A549 (cell line): ENCODE measurements around the gene CLSTN2. TPM values are rescaled to one million over a fixed set of nuclear protein-coding genes. Genes with fewer than 3 reads are reported as not detected.

ENCODE experiments used
- ATAC-seq, 2 experiments: fragments of 200-7000 bp in 1 of 2; fragments of >200 bp in 1 of 2; cut with Nextera tagmentation in 1 of 2; cut with Tn5 transposase in 1 of 2; 3 replicates each; pipeline versions ENCODE4 v1.8.0 to v1.9.1; 2018 to 2020; ENCODE audit warnings: mild to moderate bottlenecking in 1 of 2, moderate library complexity in 1 of 2
- CTCF ChIA-PET: fragments of 300-600 bp; sonication (Branson Sonifier 250); formaldehyde crosslinking; extraction: SDS; loops from one replicate; lab custom pipeline; 2021; ENCODE audit warnings: antibody characterized with exemption, inconsistent platforms; lab: Yijun Ruan, JAX
- POLR2A ChIA-PET: fragments of 350-600 bp; formaldehyde crosslinking; extraction: SDS; loops from one replicate; lab custom pipeline; 2021; ENCODE audit warnings: antibody characterized with exemption, inconsistent platforms; lab: Yijun Ruan, JAX
- DNase-seq, 2 experiments: peaks; one replicate each; pipeline versions ENCODE4 v3.0.0 to v3.0.0-alpha.2; 2011 to 2016; ENCODE audit warnings: low read depth in 1 of 2, low spot score in 1 of 2
- FAIRE-seq: peaks from 2 replicates; lab custom pipeline; 2011; peaks lifted over from hg19 to GRCh38; lab: Jason Lieb, UNC
- H3K27ac ChIP-seq, 2 experiments: fragments of >200 bp; sonication (Bioruptor Twin); formaldehyde crosslinking; 3 replicates each; pipeline ENCODE4 v1.5.1; 2016 to 2017
- H3K4me1 ChIP-seq: fragments of >200 bp; sonication (Bioruptor Twin); formaldehyde crosslinking; 3 replicates; pipeline ENCODE4 v1.6.1; 2016
- H3K4me2 ChIP-seq: fragments of >200 bp; sonication (Bioruptor Twin); formaldehyde crosslinking; 3 replicates; pipeline ENCODE4 v1.6.1; 2016
- H3K4me3 ChIP-seq: fragments of >200 bp; sonication (Bioruptor Twin); formaldehyde crosslinking; 3 replicates; pipeline ENCODE4 v1.5.1; 2016
- H3K9me3 ChIP-seq: fragments of >200 bp; sonication (Bioruptor Twin); formaldehyde crosslinking; 3 replicates; pipeline ENCODE4 v1.6.1; 2016
- BHLHE40 ChIP-seq: IDR thresholded peaks from 2 replicates; pipeline ENCODE4 v1.6.1; 2012; ENCODE audit warnings: low read depth, low read length, inconsistent platforms
- CBX2 ChIP-seq: fragments of 200-600 bp; sonication (generic); IDR thresholded peaks from 2 replicates; pipeline ENCODE4 v1.6.1; 2016; ENCODE audit warnings: low read depth, mild to moderate bottlenecking, borderline replicate concordance
- CEBPB ChIP-seq, 2 experiments: fragments of >200 bp in 1 of 2; sonication (Bioruptor Twin) in 1 of 2; formaldehyde crosslinking in 1 of 2; IDR thresholded peaks; 2 replicates each; pipeline ENCODE4 v1.6.1; 2012 to 2016
- CHD4 ChIP-seq: fragments of 200-600 bp; sonication (generic); IDR thresholded peaks from 2 replicates; pipeline ENCODE4 v1.6.1; 2016; ENCODE audit warnings: antibody characterized with exemption, mild to moderate bottlenecking, borderline replicate concordance
- FOSB ChIP-seq: fragments of 250-450 bp; sonication (Bioruptor Pico); IDR thresholded peaks from 2 replicates; pipeline ENCODE4 v1.5.0; 2020; ENCODE audit warnings: mild to moderate bottlenecking, moderate library complexity
- HEYL ChIP-seq: fragments of 250-450 bp; sonication (Bioruptor Pico); IDR thresholded peaks from 2 replicates; pipeline ENCODE4 v1.8.0; 2021; ENCODE audit warnings: mild to moderate bottlenecking, moderate library complexity
- JUNB ChIP-seq: fragments of >200 bp; sonication (Bioruptor Twin); formaldehyde crosslinking; IDR thresholded peaks from 2 replicates; pipeline ENCODE4 v1.6.1; 2016
- KDM1A ChIP-seq: fragments of 200-600 bp; sonication (generic); IDR thresholded peaks from 2 replicates; pipeline ENCODE4 v1.6.1; 2016; ENCODE audit warnings: low read depth, mild to moderate bottlenecking
- KDM5A ChIP-seq: fragments of 200-600 bp; sonication (generic); IDR thresholded peaks from 2 replicates; pipeline ENCODE4 v1.6.1; 2016; ENCODE audit warnings: antibody characterized with exemption, mild to moderate bottlenecking
- MAZ ChIP-seq: fragments of 150-350 bp; IDR thresholded peaks from 2 replicates; pipeline ENCODE4 v1.6.1; 2014; ENCODE audit warnings: antibody characterized with exemption, low read depth, low read length, borderline replicate concordance
- MYC ChIP-seq: IDR thresholded peaks from 2 replicates; pipeline ENCODE4 v1.6.1; 2012; ENCODE audit warnings: mild to moderate bottlenecking, inconsistent platforms, low read length, improper control_type of control experiment, borderline replicate concordance
- NPAS2 ChIP-seq: fragments of 250-450 bp; sonication (Bioruptor Pico); IDR thresholded peaks from 2 replicates; pipeline ENCODE4 v1.8.0; 2022; ENCODE audit warnings: mild to moderate bottlenecking, moderate library complexity, borderline replicate concordance
- POLR2A ChIP-seq: IDR thresholded peaks from 2 replicates; pipeline ENCODE4 v1.6.1; 2012; ENCODE audit warnings: mild to moderate bottlenecking, low read length
- RCOR1 ChIP-seq: fragments of 150-350 bp; IDR thresholded peaks from 2 replicates; pipeline ENCODE4 v1.6.1; 2014; ENCODE audit warnings: antibody characterized with exemption, low read length, low read depth
- RFX5 ChIP-seq: fragments of 450-650 bp; IDR thresholded peaks from 2 replicates; pipeline ENCODE4 v1.7.1; 2014; ENCODE audit warnings: antibody characterized with exemption, mild to moderate bottlenecking, moderate library complexity
- RNF2 ChIP-seq: fragments of 200-600 bp; sonication (generic); IDR thresholded peaks from 2 replicates; pipeline ENCODE4 v1.6.1; 2016; ENCODE audit warnings: low read depth, mild to moderate bottlenecking, antibody characterized with exemption, moderate library complexity, borderline replicate concordance
- SREBF2 ChIP-seq: fragments of 450-650 bp; IDR thresholded peaks from 2 replicates; pipeline ENCODE4 v1.6.1; 2014; ENCODE audit warnings: mild to moderate bottlenecking, moderate library complexity
- ZC3H11A ChIP-seq: fragments of 450-650 bp; IDR thresholded peaks from 2 replicates; pipeline ENCODE4 v1.6.1; 2014; ENCODE audit warnings: antibody characterized with exemption, mild to moderate bottlenecking
- WGBS: methylation state at CpG from one replicate; pipeline ENCODE4 v1.1.6; 2017; ENCODE audit errors: missing lambda C conversion rate; 5-methylcytosine and 5-hydroxymethylcytosine counted together
- polyA plus RNA-seq, 4 experiments: library from polyadenylated mRNA; depleted of rRNA in 3 of 4; stranded (reverse); fragments of >200 nt; fragmentation: RNase III in 1 of 4; extraction: RNeasy Plus Mini Kit Qiagen cat#74134 plus additional on column Dnase treatment in 1 of 4; gene quantifications; 2 replicates in 3 of 4; 3 replicates in 1 of 4; pipeline ENCODE4 v1.2.3, GENCODE V29; 2011 to 2017
- TF ChIP-seq, protein P1 (sequence below): IDR thresholded peaks from 2 replicates; pipeline ENCODE4 v1.6.1; 2012; ENCODE audit warnings: low read depth, borderline replicate concordance
- TF ChIP-seq, protein P2 (sequence below): fragments of 450-650 bp; IDR thresholded peaks from 2 replicates; pipeline ENCODE4 v1.6.1; 2014; ENCODE audit warnings: antibody characterized with exemption
- TF ChIP-seq, protein P3 (sequence below): fragments of 150-350 bp; IDR thresholded peaks from 2 replicates; pipeline ENCODE4 v1.6.1; 2014; ENCODE audit warnings: low read depth, mild to moderate bottlenecking, low read length
- TF ChIP-seq, protein P4 (sequence below): fragments of 200-600 bp; sonication (generic); IDR thresholded peaks from 2 replicates; pipeline ENCODE4 v1.6.1; 2016; ENCODE audit warnings: antibody characterized with exemption, mild to moderate bottlenecking, moderate library complexity
- TF ChIP-seq, protein P5 (sequence below): fragments of >200 bp; sonication (Bioruptor Twin); formaldehyde crosslinking; IDR thresholded peaks from 3 replicates; pipeline ENCODE4 v1.6.1; 2016
- TF ChIP-seq, protein P6 (sequence below): fragments of >200 bp; sonication (Bioruptor Twin); formaldehyde crosslinking; IDR thresholded peaks from 2 replicates; pipeline ENCODE4 v1.6.1; 2016
- TF ChIP-seq, protein P7 (sequence below): IDR thresholded peaks from 2 replicates; pipeline ENCODE4 v1.6.1; 2012
- TF ChIP-seq, protein P8 (sequence below): fragments of 250-450 bp; sonication (Bioruptor Pico); IDR thresholded peaks from 2 replicates; pipeline ENCODE4 v1.5.0; 2020; ENCODE audit warnings: low read depth, mild to moderate bottlenecking, moderate library complexity

CLSTN2 gene
- polyA plus RNA-seq, 2 of the 4 experiments (the other 2 are of a cell fraction): 0.03 to 0.04 TPM

DNA sequence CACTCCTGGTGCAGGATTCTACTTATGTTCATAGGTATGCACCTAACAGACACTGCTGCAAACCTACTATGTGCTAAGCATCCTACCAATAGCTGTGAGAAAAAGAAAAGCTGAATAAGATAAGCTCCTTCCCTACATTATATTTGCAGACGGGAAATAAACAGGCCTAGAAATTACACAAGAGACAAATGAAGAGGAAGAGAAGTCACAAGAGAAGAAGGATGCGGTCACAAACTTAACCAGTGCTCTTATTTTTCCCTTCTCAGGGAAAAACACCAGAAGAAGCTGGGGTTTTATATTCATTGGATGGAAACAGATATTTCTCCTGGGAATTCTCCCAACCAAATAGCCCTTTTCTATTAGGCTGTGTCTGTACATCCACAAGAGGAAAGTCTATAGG is 633.1 kb downstream of the CLSTN2 start:
- no peaks in the 10 kb centered on the region for H3K4me1 ChIP-seq
- TF ChIP-seq, protein P1, sequence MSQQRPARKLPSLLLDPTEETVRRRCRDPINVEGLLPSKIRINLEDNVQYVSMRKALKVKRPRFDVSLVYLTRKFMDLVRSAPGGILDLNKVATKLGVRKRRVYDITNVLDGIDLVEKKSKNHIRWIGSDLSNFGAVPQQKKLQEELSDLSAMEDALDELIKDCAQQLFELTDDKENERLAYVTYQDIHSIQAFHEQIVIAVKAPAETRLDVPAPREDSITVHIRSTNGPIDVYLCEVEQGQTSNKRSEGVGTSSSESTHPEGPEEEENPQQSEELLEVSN: no peak
- no peak for TF ChIP-seq FOSB (CRISPR knock-in tag)
- no peak for TF ChIP-seq RNF2
- TF ChIP-seq JUNB: no peak
- TF ChIP-seq NPAS2 (CRISPR knock-in tag): no peak
- TF ChIP-seq RFX5: no peak
- TF ChIP-seq BHLHE40: no peak
- TF ChIP-seq, protein P2, sequence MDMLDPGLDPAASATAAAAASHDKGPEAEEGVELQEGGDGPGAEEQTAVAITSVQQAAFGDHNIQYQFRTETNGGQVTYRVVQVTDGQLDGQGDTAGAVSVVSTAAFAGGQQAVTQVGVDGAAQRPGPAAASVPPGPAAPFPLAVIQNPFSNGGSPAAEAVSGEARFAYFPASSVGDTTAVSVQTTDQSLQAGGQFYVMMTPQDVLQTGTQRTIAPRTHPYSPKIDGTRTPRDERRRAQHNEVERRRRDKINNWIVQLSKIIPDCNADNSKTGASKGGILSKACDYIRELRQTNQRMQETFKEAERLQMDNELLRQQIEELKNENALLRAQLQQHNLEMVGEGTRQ: no peak
- TF ChIP-seq KDM1A: no peak
- no peak for TF ChIP-seq CHD4
- no peak for TF ChIP-seq MAZ
- no peak for TF ChIP-seq RCOR1
- no peak for TF ChIP-seq ZC3H11A
- TF ChIP-seq SREBF2: no peak
- TF ChIP-seq POLR2A: no peak
- ChIA-PET POLR2A (no interaction called here), CTCF (no interaction called here)
- H3K4me3 ChIP-seq: no peak overlapping the region
- WGBS: 39% methylated on average over 2 of the region's 2 CpGs
- FAIRE-seq (no peak), DNase-seq (no peak), ATAC-seq (no peak)
- no peak overlapping the region for H3K4me2 ChIP-seq
- H3K9me3 ChIP-seq: no peaks in the 10 kb centered on the region
- H3K27ac ChIP-seq: no peak overlapping the region

DNA sequence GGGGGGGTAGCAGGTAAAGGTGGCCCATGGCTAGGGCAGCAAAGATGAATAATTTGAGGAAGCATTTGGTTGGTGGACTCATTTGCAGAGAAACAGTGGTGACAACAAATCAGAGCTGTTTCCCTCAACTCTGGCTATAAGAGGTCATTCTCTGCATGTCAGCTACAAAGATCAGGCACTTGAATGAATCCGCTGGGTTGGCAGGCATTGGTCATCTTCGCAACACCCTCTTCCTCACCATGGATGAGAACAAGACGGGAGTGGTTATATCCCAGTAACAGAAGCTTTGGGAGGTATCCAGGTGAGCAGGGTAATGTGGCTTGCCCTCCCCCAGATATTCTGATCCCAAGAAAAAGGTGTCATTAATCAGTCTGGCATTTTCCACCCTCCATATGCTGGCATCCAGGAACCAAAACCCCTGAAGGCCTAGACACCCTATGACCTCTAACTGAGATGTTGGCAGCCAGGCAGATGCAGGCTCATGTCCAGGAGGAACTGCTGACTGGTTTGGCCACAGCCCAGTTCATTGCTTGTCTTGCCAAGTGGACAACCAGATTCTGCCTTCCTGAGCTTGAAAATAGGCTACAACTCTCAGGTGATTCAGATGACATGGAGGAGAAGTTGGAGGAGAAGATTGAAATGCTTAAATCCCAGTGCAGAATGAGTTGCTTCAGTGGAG is 634.0 kb downstream of the CLSTN2 start:
- ATAC-seq (no peak), DNase-seq (no peak), FAIRE-seq (no peak)
- POLR2A ChIA-PET: no interaction called here
- Histone ChIP-seq H3K4me1 (no peaks in the 10 kb centered on the region), H3K4me3 (no peak overlapping the region), H3K4me2 (no peak overlapping the region), H3K9me3 (no peaks in the 10 kb centered on the region), H3K27ac (no peak overlapping the region)
- WGBS: 22% methylated on average over 3 of the region's 3 CpGs
- CTCF ChIA-PET: no interaction called here
- TF ChIP-seq POLR2A (no peak), KDM5A (no peak), CBX2 (no peak), KDM1A (no peak), MYC (no peak), BHLHE40 (no peak), HEYL (CRISPR knock-in tag) (no peak), NPAS2 (CRISPR knock-in tag) (no peak), CEBPB (IDR thresholded peaks at IDR 0.05) (no peak)
- TF ChIP-seq, protein P3, sequence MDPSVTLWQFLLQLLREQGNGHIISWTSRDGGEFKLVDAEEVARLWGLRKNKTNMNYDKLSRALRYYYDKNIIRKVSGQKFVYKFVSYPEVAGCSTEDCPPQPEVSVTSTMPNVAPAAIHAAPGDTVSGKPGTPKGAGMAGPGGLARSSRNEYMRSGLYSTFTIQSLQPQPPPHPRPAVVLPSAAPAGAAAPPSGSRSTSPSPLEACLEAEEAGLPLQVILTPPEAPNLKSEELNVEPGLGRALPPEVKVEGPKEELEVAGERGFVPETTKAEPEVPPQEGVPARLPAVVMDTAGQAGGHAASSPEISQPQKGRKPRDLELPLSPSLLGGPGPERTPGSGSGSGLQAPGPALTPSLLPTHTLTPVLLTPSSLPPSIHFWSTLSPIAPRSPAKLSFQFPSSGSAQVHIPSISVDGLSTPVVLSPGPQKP: no peak
- TF ChIP-seq, protein P4, sequence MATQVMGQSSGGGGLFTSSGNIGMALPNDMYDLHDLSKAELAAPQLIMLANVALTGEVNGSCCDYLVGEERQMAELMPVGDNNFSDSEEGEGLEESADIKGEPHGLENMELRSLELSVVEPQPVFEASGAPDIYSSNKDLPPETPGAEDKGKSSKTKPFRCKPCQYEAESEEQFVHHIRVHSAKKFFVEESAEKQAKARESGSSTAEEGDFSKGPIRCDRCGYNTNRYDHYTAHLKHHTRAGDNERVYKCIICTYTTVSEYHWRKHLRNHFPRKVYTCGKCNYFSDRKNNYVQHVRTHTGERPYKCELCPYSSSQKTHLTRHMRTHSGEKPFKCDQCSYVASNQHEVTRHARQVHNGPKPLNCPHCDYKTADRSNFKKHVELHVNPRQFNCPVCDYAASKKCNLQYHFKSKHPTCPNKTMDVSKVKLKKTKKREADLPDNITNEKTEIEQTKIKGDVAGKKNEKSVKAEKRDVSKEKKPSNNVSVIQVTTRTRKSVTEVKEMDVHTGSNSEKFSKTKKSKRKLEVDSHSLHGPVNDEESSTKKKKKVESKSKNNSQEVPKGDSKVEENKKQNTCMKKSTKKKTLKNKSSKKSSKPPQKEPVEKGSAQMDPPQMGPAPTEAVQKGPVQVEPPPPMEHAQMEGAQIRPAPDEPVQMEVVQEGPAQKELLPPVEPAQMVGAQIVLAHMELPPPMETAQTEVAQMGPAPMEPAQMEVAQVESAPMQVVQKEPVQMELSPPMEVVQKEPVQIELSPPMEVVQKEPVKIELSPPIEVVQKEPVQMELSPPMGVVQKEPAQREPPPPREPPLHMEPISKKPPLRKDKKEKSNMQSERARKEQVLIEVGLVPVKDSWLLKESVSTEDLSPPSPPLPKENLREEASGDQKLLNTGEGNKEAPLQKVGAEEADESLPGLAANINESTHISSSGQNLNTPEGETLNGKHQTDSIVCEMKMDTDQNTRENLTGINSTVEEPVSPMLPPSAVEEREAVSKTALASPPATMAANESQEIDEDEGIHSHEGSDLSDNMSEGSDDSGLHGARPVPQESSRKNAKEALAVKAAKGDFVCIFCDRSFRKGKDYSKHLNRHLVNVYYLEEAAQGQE: no peak
- TF ChIP-seq, protein P5, sequence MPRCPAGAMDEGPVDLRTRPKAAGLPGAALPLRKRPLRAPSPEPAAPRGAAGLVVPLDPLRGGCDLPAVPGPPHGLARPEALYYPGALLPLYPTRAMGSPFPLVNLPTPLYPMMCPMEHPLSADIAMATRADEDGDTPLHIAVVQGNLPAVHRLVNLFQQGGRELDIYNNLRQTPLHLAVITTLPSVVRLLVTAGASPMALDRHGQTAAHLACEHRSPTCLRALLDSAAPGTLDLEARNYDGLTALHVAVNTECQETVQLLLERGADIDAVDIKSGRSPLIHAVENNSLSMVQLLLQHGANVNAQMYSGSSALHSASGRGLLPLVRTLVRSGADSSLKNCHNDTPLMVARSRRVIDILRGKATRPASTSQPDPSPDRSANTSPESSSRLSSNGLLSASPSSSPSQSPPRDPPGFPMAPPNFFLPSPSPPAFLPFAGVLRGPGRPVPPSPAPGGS: no peak
- TF ChIP-seq, protein P6, sequence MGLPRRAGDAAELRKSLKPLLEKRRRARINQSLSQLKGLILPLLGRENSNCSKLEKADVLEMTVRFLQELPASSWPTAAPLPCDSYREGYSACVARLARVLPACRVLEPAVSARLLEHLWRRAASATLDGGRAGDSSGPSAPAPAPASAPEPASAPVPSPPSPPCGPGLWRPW: no peak
- TF ChIP-seq, protein P7, sequence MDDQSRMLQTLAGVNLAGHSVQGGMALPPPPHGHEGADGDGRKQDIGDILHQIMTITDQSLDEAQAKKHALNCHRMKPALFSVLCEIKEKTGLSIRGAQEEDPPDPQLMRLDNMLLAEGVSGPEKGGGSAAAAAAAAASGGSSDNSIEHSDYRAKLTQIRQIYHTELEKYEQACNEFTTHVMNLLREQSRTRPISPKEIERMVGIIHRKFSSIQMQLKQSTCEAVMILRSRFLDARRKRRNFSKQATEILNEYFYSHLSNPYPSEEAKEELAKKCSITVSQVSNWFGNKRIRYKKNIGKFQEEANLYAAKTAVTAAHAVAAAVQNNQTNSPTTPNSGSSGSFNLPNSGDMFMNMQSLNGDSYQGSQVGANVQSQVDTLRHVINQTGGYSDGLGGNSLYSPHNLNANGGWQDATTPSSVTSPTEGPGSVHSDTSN: no peak
- TF ChIP-seq, protein P8, sequence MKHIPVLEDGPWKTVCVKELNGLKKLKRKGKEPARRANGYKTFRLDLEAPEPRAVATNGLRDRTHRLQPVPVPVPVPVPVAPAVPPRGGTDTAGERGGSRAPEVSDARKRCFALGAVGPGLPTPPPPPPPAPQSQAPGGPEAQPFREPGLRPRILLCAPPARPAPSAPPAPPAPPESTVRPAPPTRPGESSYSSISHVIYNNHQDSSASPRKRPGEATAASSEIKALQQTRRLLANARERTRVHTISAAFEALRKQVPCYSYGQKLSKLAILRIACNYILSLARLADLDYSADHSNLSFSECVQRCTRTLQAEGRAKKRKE (CRISPR knock-in tag): no peak
